Stimulated activated CD4-positive, alpha-beta T cell treated with anti-CD3 and anti-CD28 coated beads, Interleukin-2, amount 100 ng/mL, for 48 hours (primary cell): ENCODE results near the gene TMEM52B.
A peak's percentile ranks its signal among the peaks of the same experiment; 100 is the strongest.

Source experiments
- DNase-seq, 2 donors: peaks; one replicate each; pipeline ENCODE4 v3.0.0-alpha.2; 2020

TMEM52B gene

GRCh38 chr12:10178821-10179220 lies at the start of gene TMEM52B:
TSS of gene TMEM52B (plus strand) at chr12:10179032. CDS start at chr12:10179575, 543 bp downstream.
- no peak for DNase-seq

GRCh38 chr12:10130042-10130441 lies 48.8 kb upstream of the TMEM52B start, which contains the start of gene CLEC7A:
TSS of gene CLEC7A (minus strand) at chr12:10130199. CDS start at chr12:10130082, 117 bp downstream.
- DNase-seq = no peak

- DNase-seq = no peak
These were observed 47.6 kb upstream of the TMEM52B start for GRCh38 chr12:10131111-10131690.

- no peak for DNase-seq
These were observed 45.9 kb upstream of the TMEM52B start for GRCh38 chr12:10132850-10133370.

GRCh38 chr12:10135126-10135525 lies 43.7 kb upstream of the TMEM52B start:
- no peak for DNase-seq

DNA sequence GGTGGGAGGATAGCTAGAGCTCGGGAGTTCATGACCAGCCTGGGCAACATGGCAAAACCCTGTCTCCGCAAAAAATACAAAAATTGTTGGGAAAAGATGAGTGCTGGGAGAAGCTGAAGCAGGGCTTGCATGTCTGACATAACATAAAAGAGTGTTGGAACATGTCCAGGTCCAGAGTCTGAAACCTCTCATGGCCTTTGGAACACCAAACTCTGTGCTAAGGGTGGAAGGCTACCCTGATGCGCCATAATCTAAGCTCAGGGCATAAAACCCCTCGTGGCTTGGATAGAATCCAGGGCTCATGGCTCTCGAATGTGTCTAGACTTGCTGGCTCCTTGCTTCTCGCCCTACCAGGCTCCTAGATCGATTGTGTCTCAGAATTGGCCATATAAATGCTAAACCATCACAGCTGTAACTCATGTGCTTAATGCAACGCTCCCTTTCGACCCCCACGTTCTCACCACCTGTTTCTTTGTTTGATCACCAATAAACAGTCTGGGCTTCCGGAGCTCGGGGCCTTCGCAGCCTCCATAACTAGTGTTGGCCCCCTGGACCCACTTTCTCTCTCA lies 42.1 kb upstream of the TMEM52B start:
- no peak for DNase-seq

GRCh38 chr12:10140001-10140400 lies 38.8 kb upstream of the TMEM52B start:
- DNase-seq = peak; percentile 15 to 26

- no peak for DNase-seq
These were observed 35.7 kb upstream of the TMEM52B start for GRCh38 chr12:10142976-10143589.

GRCh38 chr12:10147714-10148403 lies 31.0 kb upstream of the TMEM52B start:
- no peak for DNase-seq

GRCh38 chr12:10151621-10152020 lies 27.2 kb upstream of the TMEM52B start:
- no peak for DNase-seq

GRCh38 chr12:10153271-10154144 lies 25.3 kb upstream of the TMEM52B start:
- peak; percentile 45 to 58 for DNase-seq

GRCh38 chr12:10154145-10154496 lies 24.7 kb upstream of the TMEM52B start:
- DNase-seq = no peak

- no peak for DNase-seq
These were observed 22.9 kb upstream of the TMEM52B start for GRCh38 chr12:10155966-10156365.

GRCh38 chr12:10158406-10158805 lies 20.4 kb upstream of the TMEM52B start:
- DNase-seq = no peak

DNA sequence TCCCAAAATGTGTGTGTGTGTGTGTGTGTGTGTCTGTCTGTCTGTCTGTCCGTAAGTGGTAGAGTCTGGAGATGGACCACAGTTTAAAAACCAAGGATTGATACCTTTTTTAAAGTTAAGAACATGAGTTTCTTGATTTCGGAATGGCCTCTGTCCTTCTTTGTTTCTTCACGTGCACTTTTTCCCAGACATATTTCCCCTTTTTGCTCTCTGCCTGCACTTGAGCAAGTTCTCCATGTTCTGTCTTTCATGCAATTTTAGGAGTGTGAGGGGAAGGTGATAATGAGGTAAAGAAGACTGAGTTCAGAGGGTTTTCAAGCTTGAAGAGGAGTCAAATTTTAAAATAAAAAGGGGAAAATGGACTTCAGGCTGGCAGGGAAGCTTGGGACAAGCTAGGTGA lies 19.6 kb upstream of the TMEM52B start:
- no peak for DNase-seq

- no peak for DNase-seq
These were observed 18.0 kb upstream of the TMEM52B start for GRCh38 chr12:10160617-10161385.

- DNase-seq = no peak
These were observed 15.7 kb upstream of the TMEM52B start for GRCh38 chr12:10163084-10163483.

GRCh38 chr12:10165421-10165820 lies 13.4 kb upstream of the TMEM52B start:
- DNase-seq = no peak

- DNase-seq = no peak
These were observed 11.2 kb upstream of the TMEM52B start for GRCh38 chr12:10167599-10167998.

- DNase-seq = no peak
These were observed 9.7 kb upstream of the TMEM52B start for GRCh38 chr12:10169104-10169503.

- DNase-seq = no peak
These were observed 8.6 kb upstream of the TMEM52B start for GRCh38 chr12:10170216-10170615.
